HCT116 (cell line): ENCODE measurements around the gene STK32B. TPM values are rescaled to one million over a fixed set of nuclear protein-coding genes. Genes with fewer than 3 reads are reported as not detected.

ENCODE experiments used
- ATAC-seq: fragments of 200-7000 bp; cut with Tn5 transposase; 2 replicates; pipeline ENCODE4 v1.9.1; 2020; ENCODE audit warnings: mild to moderate bottlenecking, moderate library complexity
- BruUV-seq: library from RNA; stranded (reverse); fragments of 400-500 nt; replicated peaks from 2 replicates; lab custom pipeline; 2021; lab: Mats Ljungman, UMichigan
- CTCF ChIA-PET: fragments of 300-600 bp; sonication (Branson Sonifier 250); formaldehyde crosslinking; loops from one replicate; lab custom pipeline; 2021; ENCODE audit warnings: antibody characterized with exemption; lab: Charles Lee
- POLR2A ChIA-PET: fragments of 300-600, 350-600 bp; sonication (Branson Sonifier 250); formaldehyde crosslinking; loops from one replicate; lab custom pipeline; 2021; ENCODE audit warnings: antibody characterized with exemption; lab: Charles Lee
- RAD21 ChIA-PET, 2 experiments: fragments of 300-600 bp; sonication (Branson Sonifier 250); formaldehyde crosslinking; loops; one replicate each; lab custom pipeline; 2023; ENCODE audit warnings: low total read pairs in 2 of 2; ENCODE audit not compliant: uncharacterized antibody in 2 of 2, unreplicated experiment in 2 of 2, low non-redundant PET in 1 of 2; lab: Charles Lee
- DNase-seq: peaks from one replicate; pipeline ENCODE4 v3.0.0-alpha.2; 2010; ENCODE audit warnings: low read depth, low spot score
- H2AFZ ChIP-seq: fragments of 200-600 bp; shearing (Covaris generic), sonication (generic); 2 replicates; pipeline ENCODE4 v1.6.1; 2017; ENCODE audit warnings: low read depth, mixed run types, mixed read lengths, antibody characterized with exemption, low read length; ENCODE audit not compliant: poor library complexity, severe bottlenecking
- H3K27ac ChIP-seq: 2 replicates; pipeline ENCODE4 v1.5.1; 2012; ENCODE audit warnings: low read depth, low read length
- H3K27me3 ChIP-seq: fragments of 200-600 bp; sonication (generic); 2 replicates; pipeline ENCODE4 v1.6.1; 2016; ENCODE audit warnings: mixed run types, low read length, mixed read lengths; ENCODE audit not compliant: insufficient read depth
- H3K36me3 ChIP-seq, 2 experiments: fragments of 200-500 bp in 1 of 2; fragments of 200-600 bp in 1 of 2; sonication (Bioruptor generic) in 1 of 2; sonication (generic) in 1 of 2; 2 replicates each; pipeline versions ENCODE4 v1.5.1 to v1.6.1; 2014 to 2016; ENCODE audit warnings: low read length in 2 of 2, inconsistent platforms in 1 of 2, mixed read lengths in 1 of 2, mixed run types in 1 of 2; ENCODE audit not compliant: insufficient read depth in 2 of 2, control insufficient read depth in 1 of 2
- H3K4me1 ChIP-seq, 2 experiments: fragments of 200-600 bp in 1 of 2; sonication (generic) in 1 of 2; 2 replicates each; pipeline versions ENCODE4 v1.5.1 to v1.6.1; 2012 to 2017; ENCODE audit warnings: low read length in 2 of 2, inconsistent platforms in 1 of 2, mild to moderate bottlenecking in 1 of 2, mixed read lengths in 1 of 2, mixed run types in 1 of 2, moderate library complexity in 1 of 2; ENCODE audit not compliant: insufficient read depth in 2 of 2, control insufficient read depth in 1 of 2
- H3K4me2 ChIP-seq: fragments of 200-600 bp; sonication (generic); 2 replicates; pipeline ENCODE4 v1.6.1; 2017; ENCODE audit warnings: mixed run types, low read length, mixed read lengths
- H3K4me3 ChIP-seq, 2 experiments: fragments of 200-600 bp in 1 of 2; sonication (generic) in 1 of 2; replicated peaks in 1 of 2; 2 replicates each; pipeline ENCODE4 v1.5.1; 2011 to 2016; ENCODE audit warnings: low read length in 2 of 2, control low read depth in 1 of 2, low read depth in 1 of 2, mild to moderate bottlenecking in 1 of 2, mixed read lengths in 1 of 2, mixed run types in 1 of 2
- H3K79me2 ChIP-seq: fragments of 200-600 bp; sonication (generic); 2 replicates; pipeline ENCODE4 v1.6.1; 2017; ENCODE audit warnings: mild to moderate bottlenecking, mixed run types, low read length, moderate library complexity, mixed read lengths; ENCODE audit not compliant: insufficient read depth
- H3K9ac ChIP-seq: fragments of 200-600 bp; sonication (generic); 2 replicates; pipeline ENCODE4 v1.6.1; 2016; ENCODE audit warnings: low read length, mixed read lengths
- H3K9me2 ChIP-seq: fragments of 200-600 bp; sonication (generic), shearing (Covaris generic); 2 replicates; pipeline ENCODE4 v1.6.1; 2017; ENCODE audit warnings: mixed run types, mild to moderate bottlenecking, moderate library complexity; ENCODE audit not compliant: insufficient read depth
- H3K9me3 ChIP-seq, 2 experiments: fragments of 200-500 bp in 1 of 2; fragments of 200-600 bp in 1 of 2; sonication (Bioruptor generic) in 1 of 2; sonication (generic) in 1 of 2; 2 replicates each; pipeline ENCODE4 v1.6.1; 2014 to 2017; ENCODE audit warnings: low read length in 2 of 2, mixed read lengths in 2 of 2, inconsistent platforms in 1 of 2, low read depth in 1 of 2, mild to moderate bottlenecking in 1 of 2, mixed run types in 1 of 2, moderate library complexity in 1 of 2; ENCODE audit not compliant: control insufficient read depth in 1 of 2, insufficient read depth in 1 of 2
- H4K20me1 ChIP-seq: fragments of 200-600 bp; sonication (generic), shearing (Covaris generic); 2 replicates; pipeline ENCODE4 v1.6.1; 2017; ENCODE audit warnings: mixed run types, mild to moderate bottlenecking, moderate library complexity; ENCODE audit not compliant: insufficient read depth
- CTCF ChIP-seq, 3 experiments: fragments of 200-600 bp in 1 of 3; sonication (generic) in 1 of 3; IDR thresholded peaks in 2 of 3; conservative IDR thresholded peaks in 1 of 3; 2 replicates each; pipeline ENCODE4 v1.5.1; 2012 to 2017; ENCODE audit warnings: low read depth in 2 of 3, low read length in 2 of 3, antibody characterized with exemption in 1 of 3, borderline replicate concordance in 1 of 3, control low read depth in 1 of 3, mild to moderate bottlenecking in 1 of 3, mixed read lengths in 1 of 3, mixed run types in 1 of 3, moderate library complexity in 1 of 3; ENCODE audit not compliant: insufficient read depth in 1 of 3
- EGR1 ChIP-seq: IDR thresholded peaks from 2 replicates; pipeline ENCODE4 v1.6.1; 2012; ENCODE audit warnings: low read depth
- EZH2 ChIP-seq: fragments of 200-600 bp; sonication (generic); IDR thresholded peaks from 2 replicates; pipeline ENCODE4 v1.6.1; 2017; ENCODE audit warnings: antibody characterized with exemption, mixed run types
- EZH2phosphoT487 ChIP-seq: fragments of 200-600 bp; IDR thresholded peaks from 2 replicates; pipeline ENCODE4 v1.6.1; 2018; ENCODE audit warnings: antibody characterized with exemption, borderline replicate concordance
- JUND ChIP-seq: IDR thresholded peaks from 2 replicates; pipeline ENCODE4 v1.6.1; 2012
- MAX ChIP-seq: IDR thresholded peaks from 2 replicates; pipeline ENCODE4 v1.6.1; 2012
- POLR2A ChIP-seq: IDR thresholded peaks from 2 replicates; pipeline ENCODE4 v1.7.0; 2011; ENCODE audit warnings: borderline replicate concordance; ENCODE audit not compliant: insufficient read depth, insufficient read length; ENCODE audit errors: extremely low read depth
- RAD21 ChIP-seq: IDR thresholded peaks from 2 replicates; pipeline ENCODE4 v1.6.1; 2012; ENCODE audit warnings: low read depth, mild to moderate bottlenecking
- REST ChIP-seq: IDR thresholded peaks from 2 replicates; pipeline ENCODE4 v1.6.1; 2012; ENCODE audit warnings: low read depth
- SP1 ChIP-seq: IDR thresholded peaks from 2 replicates; pipeline ENCODE4 v1.6.1; 2012; ENCODE audit warnings: low read depth
- SRF ChIP-seq: IDR thresholded peaks from 2 replicates; pipeline ENCODE4 v1.6.1; 2012; ENCODE audit warnings: low read depth
- TCF7L2 ChIP-seq: IDR thresholded peaks from 2 replicates; pipeline ENCODE4 v1.7.0; 2011; ENCODE audit warnings: borderline replicate concordance, inconsistent platforms; ENCODE audit not compliant: insufficient read depth, insufficient read length; ENCODE audit errors: extremely low read depth
- YY1 ChIP-seq: IDR thresholded peaks from 2 replicates; pipeline ENCODE4 v1.6.1; 2011; ENCODE audit warnings: low read length, low read depth, moderate library complexity, mild to moderate bottlenecking; ENCODE audit not compliant: insufficient replicate concordance; ENCODE audit errors: extremely low read depth
- ZBTB33 ChIP-seq: IDR thresholded peaks from 2 replicates; pipeline ENCODE4 v1.6.1; 2011; ENCODE audit warnings: mild to moderate bottlenecking, low read length, moderate library complexity; ENCODE audit not compliant: insufficient replicate concordance; ENCODE audit errors: extremely low read depth
- intact Hi-C: fragments of 100-400 bp; cut with micrococcal nuclease; formaldehyde crosslinking; loops from 2 replicates; pipeline ENCODE4 v1.10.0; 2022
- total RNA-seq: library from RNA; stranded (reverse); gene quantifications from one replicate; pipeline ENCODE4 v1.2.1, GENCODE V29; 2021; ENCODE audit not compliant: unreplicated experiment

Gene STK32B
- total RNA-seq, 1 experiment from 2014 or later = not detected

GRCh38 chr4:5472160-5472591 is 420.9 kb downstream of the STK32B start:
- intact Hi-C loops = no loop called here
- Histone ChIP-seq H3K79me2 (no peaks in the 10 kb centered on the region), H3K27me3 (no peaks in the 10 kb centered on the region; the same call in 1 of the 2 replicates), H3K36me3 (no peaks in the 10 kb centered on the region), H3K9me2 (no peaks in the 10 kb centered on the region), H3K9ac (no peak overlapping the region), H3K9me3 (no peaks in the 10 kb centered on the region), H3K27ac (no peak overlapping the region), H3K4me1 (no peaks in the 10 kb centered on the region), H2AFZ (no peak overlapping the region), H4K20me1 (no peaks in the 10 kb centered on the region), H3K4me3 (no peak overlapping the region), H3K4me2 (no peak overlapping the region)
- no peak for ATAC-seq
- TF ChIP-seq SRF (no peak), REST (no peak), SP1 (no peak), EGR1 (no peak), YY1 (no peak), MAX (no peak), JUND (no peak), ZBTB33 (no peak), EZH2phosphoT487 (no peak), EZH2 (no peak), POLR2A (no peak), TCF7L2 (no peak), CTCF (IDR thresholded peaks at IDR 0.05 in 2 of 3, conservative IDR thresholded peaks at IDR 0.05 in 1 of 3; ENCODE audit: borderline replicate concordance in 1 of 3, insufficient read depth in 1 of 3, low read depth in 2 of 3, low read length in 2 of 3) (no peak), RAD21 (no peak)
- ChIA-PET RAD21 (no interaction called here), POLR2A (no interaction called here), CTCF (no interaction called here)
- no TSS peak for BruUV-seq
- no peak for DNase-seq
